Stimulated activated CD4-positive, alpha-beta T cell treated with anti-CD3 and anti-CD28 coated beads, Interleukin-12 subunit alpha, Interleukin-12 subunit beta, amount 100 ng/mL, for 4 hours (primary cell): ENCODE results near the gene PIP5K1A.
"Not testable (repeated sequence)": the region's sequence is repeated elsewhere in the genome, so short reads cannot be mapped to it uniquely, and the experiment has no call there.

Experiments
- DNase-seq: peaks from one replicate; pipeline ENCODE4 v3.0.0-alpha.2; 2020

Gene PIP5K1A

GRCh38 chr1:151198254-151199127, at the start of gene PIP5K1A:
PIP5K1A (plus strand) TSS chr1:151198552; CDS start chr1:151198997, 445 bp downstream.
- peak; percentile 99 for DNase-seq

- DNase-seq: peak; percentile 73
Observed at GRCh38 chr1:151156515-151156819, 41.9 kb upstream of the PIP5K1A start, which contains the start of gene TNFAIP8L2. TNFAIP8L2 (plus strand) TSS chr1:151156649; CDS start chr1:151158698, 2,049 bp downstream.

GRCh38 chr1:151157067-151157531, 41.3 kb upstream of the PIP5K1A start:
- no peak for DNase-seq

GRCh38 chr1:151158326-151158725, 40.0 kb upstream of the PIP5K1A start:
- peak; percentile 50 for DNase-seq

GRCh38 chr1:151158751-151159251, 39.6 kb upstream of the PIP5K1A start:
- DNase-seq: no peak

- DNase-seq: no peak
Observed at GRCh38 chr1:151159373-151159772, 39.0 kb upstream of the PIP5K1A start.

- DNase-seq: no peak
Observed at GRCh38 chr1:151164732-151165280, 33.5 kb upstream of the PIP5K1A start.

- no peak for DNase-seq
Observed at GRCh38 chr1:151165281-151165737, 33.0 kb upstream of the PIP5K1A start.

- DNase-seq: peak; percentile 90
Observed at GRCh38 chr1:151165738-151166504, 32.4 kb upstream of the PIP5K1A start, which contains the start of the genes LYSMD1 and SCNM1. LYSMD1 (minus strand) TSS chr1:151165902; CDS start chr1:151165258, 644 bp downstream. SCNM1 (plus strand) TSS chr1:151166144; CDS start chr1:151166153, 9 bp downstream.

- DNase-seq: no peak
Observed at GRCh38 chr1:151166505-151166956, 31.8 kb upstream of the PIP5K1A start.

- DNase-seq: no peak
Observed at GRCh38 chr1:151167116-151167515, 31.2 kb upstream of the PIP5K1A start.

GRCh38 chr1:151171190-151171589, 27.2 kb upstream of the PIP5K1A start:
- no peak for DNase-seq

- no peak for DNase-seq
Observed at GRCh38 chr1:151175041-151175741, 23.2 kb upstream of the PIP5K1A start.

- no peak for DNase-seq
Observed at GRCh38 chr1:151175863-151176262, 22.5 kb upstream of the PIP5K1A start, which contains the start of gene TMOD4. TMOD4 (minus strand) TSS chr1:151175981; CDS start chr1:151174875, 1,106 bp downstream.

- DNase-seq: no peak
Observed at GRCh38 chr1:151176514-151177045, 21.8 kb upstream of the PIP5K1A start.

GRCh38 chr1:151184211-151184610, 14.1 kb upstream of the PIP5K1A start:
- DNase-seq: no peak

GRCh38 chr1:151187205-151187604, 11.1 kb upstream of the PIP5K1A start:
- no peak for DNase-seq

- not testable (repeated sequence) for DNase-seq
Observed at GRCh38 chr1:151188667-151189066, 9.7 kb upstream of the PIP5K1A start.

- peak; percentile 79 for DNase-seq
Observed at GRCh38 chr1:151189637-151190445, 8.5 kb upstream of the PIP5K1A start, which contains the start of gene VPS72. VPS72 (minus strand) TSS chr1:151190197; CDS start chr1:151190121, 76 bp downstream.

- DNase-seq: no peak
Observed at GRCh38 chr1:151192047-151192446, 6.3 kb upstream of the PIP5K1A start.

- no peak for DNase-seq
Observed at GRCh38 chr1:151193304-151193703, 5.0 kb upstream of the PIP5K1A start.
